HG03571 (cell line): Measurements from ENCODE around the gene ZNF785.

Experiments
- ATAC-seq: cut with Tn5 transposase; IDR thresholded peaks from one replicate; pipeline ENCODE4 v1.9.1; 2021; ENCODE audit not compliant: unreplicated experiment

The ZNF785 gene

GRCh38 chr16:30566531-30566930 lies 19.0 kb downstream of the ZNF785 start:
- ATAC-seq, result no peak

GRCh38 chr16:30565984-30566383 lies 19.5 kb downstream of the ZNF785 start:
- ATAC-seq, result no peak

GRCh38 chr16:30565526-30565925 lies 20.0 kb downstream of the ZNF785 start:
- ATAC-seq, result no peak

DNA sequence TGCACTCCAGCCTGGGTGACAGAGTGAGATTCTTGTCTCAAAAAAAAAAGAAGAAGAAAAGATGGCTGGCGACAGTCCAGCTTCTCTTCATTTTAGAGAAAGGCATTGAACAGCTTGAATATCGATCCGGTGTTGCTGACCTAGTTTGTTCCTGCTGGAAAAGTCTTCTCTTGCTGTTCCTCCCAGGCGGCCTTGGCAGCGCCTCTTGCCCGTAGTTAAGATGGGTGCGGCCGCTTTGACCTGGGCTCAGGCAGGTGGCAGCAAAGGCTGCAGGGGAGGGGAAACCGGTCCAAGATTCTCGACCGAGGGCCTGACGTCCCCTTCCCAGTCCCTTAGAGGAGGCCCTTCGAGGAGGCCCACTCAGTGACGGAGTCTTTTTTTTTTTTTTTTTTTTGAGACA lies 23.5 kb downstream of the ZNF785 start:
- ATAC-seq, result no peak

GRCh38 chr16:30561089-30561816 lies 24.2 kb downstream of the ZNF785 start:
- ATAC-seq, result no peak

- ATAC-seq, result no peak
These were observed 25.8 kb downstream of the ZNF785 start for GRCh38 chr16:30559690-30560089.

GRCh38 chr16:30558789-30559377 lies 26.6 kb downstream of the ZNF785 start:
- ATAC-seq, result no peak

DNA sequence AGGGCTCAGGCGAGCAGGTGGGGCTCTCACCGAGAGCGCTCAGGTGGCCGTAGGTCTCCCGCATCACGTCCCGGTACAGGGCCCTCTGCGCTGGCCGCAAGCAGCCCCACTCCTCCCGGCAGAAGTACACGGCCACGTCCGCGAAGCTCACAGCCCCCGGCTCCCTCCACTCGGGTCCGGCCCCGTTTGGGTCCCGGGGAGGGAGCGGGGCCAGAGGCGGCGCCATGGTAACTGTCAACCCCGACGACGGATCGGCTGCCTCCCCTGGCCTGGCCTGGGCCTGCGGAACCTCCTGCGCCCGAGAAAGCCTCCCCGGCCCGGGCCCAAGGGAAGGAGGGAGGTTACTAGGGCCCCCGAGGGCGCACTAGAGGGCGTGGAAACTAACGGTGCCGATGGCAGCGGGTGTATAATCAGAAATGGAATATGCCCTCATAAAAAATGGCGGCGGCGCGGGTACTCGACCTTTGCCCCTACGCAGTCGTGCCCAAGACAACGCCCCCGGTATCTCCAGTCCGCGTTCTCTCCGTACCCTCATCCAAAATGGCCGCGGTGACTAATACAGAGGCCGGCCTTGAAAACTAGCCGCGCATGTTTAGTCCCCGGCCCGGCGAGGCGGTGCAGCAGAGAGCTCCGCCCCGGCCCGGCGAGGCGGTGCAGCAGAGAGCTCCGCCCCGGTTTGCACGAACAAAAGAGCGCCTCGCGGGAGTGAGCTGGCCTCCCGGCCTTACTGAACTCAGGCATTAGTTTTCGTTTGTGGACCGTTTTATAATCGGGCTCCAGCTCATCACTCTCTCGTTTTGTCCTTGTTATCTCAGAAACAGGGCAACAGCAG lies 27.3 kb downstream of the ZNF785 start, which contains the start of gene ZNF764:
TSS of gene ZNF764 (minus strand) at position 418 of the 832 bp plus-strand sequence. CDS start at position 226, 192 bp downstream.
- peak; percentile 69 for ATAC-seq

DNA sequence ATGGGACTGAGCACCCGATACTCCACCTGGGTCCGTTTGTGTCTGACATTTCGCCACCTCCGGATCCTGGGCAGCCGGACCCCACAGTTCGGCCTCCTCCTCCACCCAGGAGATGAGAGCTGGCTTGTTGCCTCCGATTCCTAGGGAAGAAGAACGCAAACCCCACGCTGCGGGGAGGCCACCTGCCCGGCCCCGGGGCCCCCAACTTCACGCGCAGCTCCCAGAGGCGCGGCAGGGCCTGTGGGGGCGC lies 27.9 kb downstream of the ZNF785 start:
- no peak for ATAC-seq

- ATAC-seq, result no peak
These were observed 29.4 kb downstream of the ZNF785 start for GRCh38 chr16:30556125-30556473.

GRCh38 chr16:30555315-30556124 lies 30.0 kb downstream of the ZNF785 start:
- no peak for ATAC-seq

GRCh38 chr16:30554557-30555314 lies 30.8 kb downstream of the ZNF785 start:
- no peak for ATAC-seq

DNA sequence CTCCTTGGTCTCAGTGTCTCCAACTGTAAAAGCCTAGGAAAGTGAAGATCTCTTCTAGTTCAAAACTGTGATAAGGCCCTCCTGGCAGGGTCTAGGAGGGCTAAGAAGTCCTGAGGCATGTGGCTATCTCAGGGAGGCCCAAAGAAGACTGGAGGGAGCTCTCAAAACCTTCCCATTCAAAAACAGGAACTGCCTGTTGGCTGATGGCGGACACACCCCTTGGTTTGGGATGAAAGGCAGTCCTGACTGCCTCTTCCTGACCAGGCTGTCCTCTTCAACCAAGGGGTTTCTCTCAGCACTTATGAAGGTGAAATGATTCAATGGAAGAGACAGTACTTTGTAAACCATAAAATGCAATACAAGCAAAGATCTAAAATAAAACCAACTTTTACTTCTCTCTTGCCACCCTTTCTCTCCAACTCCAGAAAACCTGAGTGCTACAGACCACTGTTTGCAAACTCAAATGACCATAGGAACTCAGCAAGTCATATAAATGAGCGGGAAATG lies 32.1 kb downstream of the ZNF785 start:
- ATAC-seq, result no peak

GRCh38 chr16:30552956-30553355 lies 32.5 kb downstream of the ZNF785 start:
- ATAC-seq, result no peak

GRCh38 chr16:30551781-30552180 lies 33.7 kb downstream of the ZNF785 start:
- no peak for ATAC-seq

DNA sequence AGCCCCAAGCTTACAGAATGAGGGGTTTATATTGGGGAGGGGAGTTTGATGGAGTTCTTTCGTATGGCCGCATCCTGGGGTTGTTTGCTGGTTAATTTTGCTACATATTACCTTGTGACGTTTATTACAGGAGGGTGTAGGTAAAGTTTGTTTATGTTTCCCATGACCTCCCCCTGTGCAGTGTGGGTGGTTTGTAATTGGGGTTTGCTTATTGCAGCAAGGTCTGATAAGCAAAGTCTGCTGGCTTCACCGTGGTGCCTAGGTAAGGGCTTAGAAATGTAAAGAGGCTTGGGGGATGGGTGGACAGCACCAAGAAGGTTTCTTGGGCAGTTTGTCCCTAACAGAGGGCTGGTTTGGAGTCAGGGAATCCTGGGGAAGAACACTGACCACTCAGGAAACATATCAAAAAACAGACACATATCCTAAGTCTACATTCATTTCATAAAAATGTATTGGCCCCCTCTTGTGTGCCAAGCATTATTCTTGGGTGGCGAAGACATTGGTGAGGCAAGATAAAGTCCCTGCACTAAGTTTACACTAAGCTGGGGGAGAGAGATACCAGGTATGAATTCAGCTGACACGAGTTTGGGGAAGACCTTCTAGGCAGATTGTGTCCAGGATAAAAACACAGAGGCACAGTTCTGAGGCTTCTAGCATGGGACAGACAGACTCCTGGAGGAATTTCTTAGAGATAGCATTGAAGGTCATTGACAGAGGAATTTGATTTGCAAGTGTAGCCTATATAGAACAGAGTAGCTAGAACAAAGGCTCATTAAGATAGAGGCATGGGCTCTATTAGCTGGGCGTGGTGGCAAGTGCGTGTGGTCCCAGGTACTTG lies 36.9 kb downstream of the ZNF785 start:
- ATAC-seq, result no peak

DNA sequence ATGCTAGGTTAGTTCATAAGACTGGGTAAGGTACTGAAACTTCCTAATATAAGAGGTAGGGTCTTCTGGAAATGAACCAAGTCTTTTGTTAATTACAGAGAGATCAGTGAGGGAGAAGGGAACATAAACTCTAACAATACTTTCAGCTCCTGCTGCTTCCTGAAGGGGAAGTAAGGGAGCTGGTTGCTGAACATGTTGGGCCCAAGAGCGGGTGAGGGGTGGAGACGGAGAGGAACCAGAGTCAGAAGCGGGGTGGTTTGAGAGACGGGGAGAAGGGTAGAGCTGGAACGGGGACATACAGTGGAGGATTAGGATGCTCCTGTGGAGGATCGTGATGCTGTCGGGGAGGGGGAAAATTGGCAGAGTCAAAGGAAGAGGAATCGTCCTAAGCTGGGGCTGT lies 39.4 kb downstream of the ZNF785 start:
- ATAC-seq, result no peak

DNA sequence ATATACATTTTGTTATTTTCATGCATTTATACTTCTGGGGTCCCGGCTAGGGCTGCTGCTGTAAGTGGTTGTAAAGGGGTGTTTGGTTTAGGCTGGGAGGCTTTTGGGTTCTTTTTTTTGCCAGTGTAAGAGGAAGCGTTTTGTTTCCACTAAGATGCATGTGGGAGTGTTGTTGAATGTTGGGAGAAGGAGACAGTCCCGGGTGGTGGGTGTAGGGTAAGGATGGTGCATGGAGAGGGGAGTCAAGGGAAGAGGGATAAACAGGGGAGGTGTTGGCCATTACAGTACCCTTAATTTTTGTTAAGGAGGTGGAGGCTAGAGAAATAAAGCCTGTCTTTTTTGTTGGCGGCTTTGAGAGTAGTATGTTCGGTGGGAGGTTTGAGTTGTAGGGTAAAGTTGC lies 42.4 kb downstream of the ZNF785 start:
- ATAC-seq, result no peak

DNA sequence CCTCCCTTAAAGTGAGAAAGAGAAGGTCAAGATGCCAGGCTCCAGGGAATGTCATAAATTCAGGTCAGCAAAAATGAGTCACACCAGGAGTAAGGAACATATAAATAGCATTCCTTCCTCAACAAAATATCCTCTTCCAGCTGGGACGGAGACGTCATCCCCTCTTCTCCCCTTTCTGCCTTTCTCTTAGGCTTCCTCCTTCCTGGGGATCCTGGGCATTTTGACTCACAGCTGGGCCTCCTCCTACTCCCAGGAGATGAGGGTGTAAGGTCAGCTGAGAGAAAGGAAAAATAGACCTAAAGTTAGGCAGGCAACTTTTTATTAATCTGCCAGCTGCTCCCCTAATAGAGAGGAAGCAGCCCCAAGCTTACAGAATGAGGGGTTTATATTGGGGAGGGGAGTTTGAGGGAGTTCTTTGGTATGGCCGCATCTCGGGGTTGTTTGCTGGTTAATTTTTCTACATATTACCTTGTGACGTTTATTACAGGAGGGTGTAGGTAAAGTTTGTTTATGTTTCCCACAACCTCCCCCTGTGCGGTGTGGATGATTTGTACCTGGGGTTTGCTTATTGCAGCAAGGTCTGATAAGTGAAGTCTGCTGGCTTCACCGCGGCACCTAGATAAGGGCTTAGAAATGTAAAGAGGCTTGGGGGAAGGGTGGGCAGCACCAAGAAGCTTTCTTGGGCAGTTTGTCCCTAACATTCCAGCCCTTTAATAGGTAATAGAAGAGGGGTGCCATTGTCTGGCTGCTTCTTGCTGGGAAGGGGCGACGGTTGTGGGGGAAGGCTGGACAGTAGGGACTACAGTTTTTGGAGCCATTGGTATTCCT lies 43.8 kb downstream of the ZNF785 start:
- ATAC-seq, result no peak
